ENCODE measurements around the gene KIF1C.
"Not testable (repeated sequence)": the region's sequence is repeated elsewhere in the genome, so short reads cannot be mapped to it uniquely, and the experiment has no call there.

Gene KIF1C

GRCh38 chr17:4999430-5000093, 1.8 kb downstream of the KIF1C start:
- DNase-seq (ENCODE audit: low read depth in 2 of 3, low spot score in 1 of 3) = no peak

GRCh38 chr17:5000237-5000639, 2.5 kb downstream of the KIF1C start:
- no peak for DNase-seq (ENCODE audit: low read depth in 2 of 3, low spot score in 1 of 3)

- no peak for DNase-seq (ENCODE audit: low read depth in 2 of 3, low spot score in 1 of 3)
Measured at GRCh38 chr17:5002121-5002788, 4.5 kb downstream of the KIF1C start.

GRCh38 chr17:5003214-5003867, 5.6 kb downstream of the KIF1C start:
- DNase-seq (ENCODE audit: low read depth in 2 of 3, low spot score in 1 of 3) = no peak

GRCh38 chr17:5011928-5012327, 14.2 kb downstream of the KIF1C start:
- DNase-seq (ENCODE audit: low read depth in 2 of 3, low spot score in 1 of 3) = peak in 2 of 3 donors; percentile 22 to 28

- no peak for DNase-seq (ENCODE audit: low read depth in 2 of 3, low spot score in 1 of 3)
Measured at GRCh38 chr17:5014357-5014756, 16.6 kb downstream of the KIF1C start.

- DNase-seq (ENCODE audit: low read depth in 2 of 3, low spot score in 1 of 3) = no peak
Measured at GRCh38 chr17:5019475-5019956, 21.8 kb downstream of the KIF1C start.

- DNase-seq (ENCODE audit: low read depth in 2 of 3, low spot score in 1 of 3) = no peak
Measured at GRCh38 chr17:5020502-5021023, 22.8 kb downstream of the KIF1C start.

GRCh38 chr17:5022171-5022711, 24.5 kb downstream of the KIF1C start:
- no peak for DNase-seq (ENCODE audit: low read depth in 2 of 3, low spot score in 1 of 3)

GRCh38 chr17:5023588-5024147, 25.9 kb downstream of the KIF1C start:
- DNase-seq (ENCODE audit: low read depth in 2 of 3, low spot score in 1 of 3) = no peak

- DNase-seq (ENCODE audit: low read depth in 2 of 3, low spot score in 1 of 3) = no peak
Measured at GRCh38 chr17:5024604-5025003, 26.9 kb downstream of the KIF1C start.

GRCh38 chr17:5027299-5027698, 29.5 kb downstream of the KIF1C start:
- DNase-seq (ENCODE audit: low read depth in 2 of 3, low spot score in 1 of 3) = no peak

GRCh38 chr17:5027916-5028315, 30.2 kb downstream of the KIF1C start:
- DNase-seq (ENCODE audit: low read depth in 2 of 3, low spot score in 1 of 3) = no peak

- DNase-seq (ENCODE audit: low read depth in 2 of 3, low spot score in 1 of 3) = not testable (repeated sequence)
Measured at GRCh38 chr17:5030168-5030567, 32.4 kb downstream of the KIF1C start.

- peak; percentile 75 to 88 (median 84) for DNase-seq (ENCODE audit: low read depth in 2 of 3, low spot score in 1 of 3)
Measured at GRCh38 chr17:5031365-5032082, 33.8 kb downstream of the KIF1C start.

- no peak for DNase-seq (ENCODE audit: low read depth in 2 of 3, low spot score in 1 of 3)
Measured at GRCh38 chr17:5032865-5033264, 35.1 kb downstream of the KIF1C start.

- DNase-seq (ENCODE audit: low read depth in 2 of 3, low spot score in 1 of 3) = no peak
Measured at GRCh38 chr17:5033352-5034015, 35.7 kb downstream of the KIF1C start.

GRCh38 chr17:5034063-5034462, 36.3 kb downstream of the KIF1C start:
- no peak for DNase-seq (ENCODE audit: low read depth in 2 of 3, low spot score in 1 of 3)

GRCh38 chr17:5034651-5035050, 36.9 kb downstream of the KIF1C start:
- DNase-seq (ENCODE audit: low read depth in 2 of 3, low spot score in 1 of 3) = no peak

- DNase-seq (ENCODE audit: low read depth in 2 of 3, low spot score in 1 of 3) = no peak
Measured at GRCh38 chr17:5035315-5035714, 37.6 kb downstream of the KIF1C start, which contains the start of gene SLC52A1. Gene SLC52A1 (minus strand): TSS chr17:5035426. CDS start chr17:5034606, 820 bp downstream.
